ENCODE data around the gene GABRG3. TPM values are rescaled to one million over a fixed set of nuclear protein-coding genes. Genes with fewer than 3 reads are reported as not detected.
"Not testable (repeated sequence)": the region's sequence is repeated elsewhere in the genome, so short reads cannot be mapped to it uniquely, and the experiment has no call there.

The GABRG3 gene
- total and polyA plus RNA-seq, 2 donors from 2014 or later, result not detected

GRCh38 chr15:27360316-27360715, 389.3 kb downstream of the GABRG3 start:
- H3K4me3 ChIP-seq (ENCODE audit: low read length in 3 of 3), result no peak overlapping the region
- H3K27ac ChIP-seq (ENCODE audit: low read depth in 2 of 2, low read length in 2 of 2), result no peak overlapping the region
- intact Hi-C loops (cut with DNase I), result no loop called here
- H3K4me1 ChIP-seq (ENCODE audit: control insufficient read depth in 2 of 3, insufficient read depth in 2 of 3, low read depth in 1 of 3, low read length in 3 of 3), result peaks cover 0 to under 1% (median 0%) of the 10 kb centered on the region in 3 donors
- H3K9ac ChIP-seq (ENCODE audit: low read length in 3 of 3), result no peak overlapping the region
- no peaks in the 10 kb centered on the region for H3K36me3 ChIP-seq (ENCODE audit: control insufficient read depth in 2 of 3, insufficient read depth in 3 of 3, low read length in 3 of 3)
- no peaks in the 10 kb centered on the region for H3K9me3 ChIP-seq (ENCODE audit: control insufficient read depth in 2 of 3, insufficient read depth in 1 of 3, low read length in 3 of 3)
- H3K27me3 ChIP-seq (ENCODE audit: control insufficient read depth, insufficient read depth, low read length), result no peaks in the 10 kb centered on the region
- no peak for FAIRE-seq
- no peak for DNase-seq
- TF ChIP-seq CTCF (IDR thresholded peaks at IDR 0.05; ENCODE audit: borderline replicate concordance, extremely low read depth, insufficient read depth), result no peak

- FAIRE-seq (no peak), DNase-seq (no peak)
- Histone ChIP-seq H3K4me3 (ENCODE audit: low read length in 3 of 3) (no peak overlapping the region), H3K27ac (ENCODE audit: low read depth in 2 of 2, low read length in 2 of 2) (no peak overlapping the region), H3K9me3 (ENCODE audit: control insufficient read depth in 2 of 3, insufficient read depth in 1 of 3, low read length in 3 of 3) (no peaks in the 10 kb centered on the region), H3K9ac (ENCODE audit: low read length in 3 of 3) (no peak overlapping the region), H3K36me3 (ENCODE audit: control insufficient read depth in 2 of 3, insufficient read depth in 3 of 3, low read length in 3 of 3) (no peaks in the 10 kb centered on the region), H3K4me1 (ENCODE audit: control insufficient read depth in 2 of 3, insufficient read depth in 2 of 3, low read depth in 1 of 3, low read length in 3 of 3) (peaks cover 0 to 4% (median 0%) of the 10 kb centered on the region in 3 donors), H3K27me3 (ENCODE audit: control insufficient read depth, insufficient read depth, low read length) (no peaks in the 10 kb centered on the region)
- TF ChIP-seq CTCF (IDR thresholded peaks at IDR 0.05; ENCODE audit: borderline replicate concordance, extremely low read depth, insufficient read depth), result no peak
- intact Hi-C loops (cut with DNase I), result no loop called here
These were observed 390.5 kb downstream of the GABRG3 start for GRCh38 chr15:27361438-27361837.

- H3K27me3 ChIP-seq (ENCODE audit: control insufficient read depth, insufficient read depth, low read length), result no peaks in the 10 kb centered on the region
- intact Hi-C loops (cut with DNase I), result no loop called here
These were observed 394.5 kb downstream of the GABRG3 start for GRCh38 chr15:27365456-27365855.

GRCh38 chr15:27377391-27377790, 406.4 kb downstream of the GABRG3 start:
- H3K9ac ChIP-seq (ENCODE audit: low read length in 3 of 3); H3K4me1 ChIP-seq (ENCODE audit: control insufficient read depth in 2 of 3, insufficient read depth in 2 of 3, low read depth in 1 of 3, low read length in 3 of 3); DNase-seq; H3K27me3 ChIP-seq (ENCODE audit: control insufficient read depth, insufficient read depth, low read length); H3K4me3 ChIP-seq (ENCODE audit: low read length in 3 of 3); FAIRE-seq; intact Hi-C loops (cut with DNase I); H3K36me3 ChIP-seq (ENCODE audit: control insufficient read depth in 2 of 3, insufficient read depth in 3 of 3, low read length in 3 of 3); H3K27ac ChIP-seq (ENCODE audit: low read depth in 2 of 2, low read length in 2 of 2); H3K9me3 ChIP-seq (ENCODE audit: control insufficient read depth in 2 of 3, insufficient read depth in 1 of 3, low read length in 3 of 3): not testable (repeated sequence)

More at GRCh38 chr15:27365456-27365855, 394.5 kb downstream of the GABRG3 start:
- H3K9ac ChIP-seq (ENCODE audit: low read length in 3 of 3), result no peak overlapping the region
- FAIRE-seq (no peak), DNase-seq (no peak)
- no peak overlapping the region for H3K4me3 ChIP-seq (ENCODE audit: low read length in 3 of 3)
- no peaks in the 10 kb centered on the region for H3K36me3 ChIP-seq (ENCODE audit: control insufficient read depth in 2 of 3, insufficient read depth in 3 of 3, low read length in 3 of 3)
- TF ChIP-seq CTCF (IDR thresholded peaks at IDR 0.05; ENCODE audit: borderline replicate concordance, extremely low read depth, insufficient read depth), result no peak
- no peaks in the 10 kb centered on the region for H3K9me3 ChIP-seq (ENCODE audit: control insufficient read depth in 2 of 3, insufficient read depth in 1 of 3, low read length in 3 of 3)
- H3K27ac ChIP-seq (ENCODE audit: low read depth in 2 of 2, low read length in 2 of 2), result no peak overlapping the region
- H3K4me1 ChIP-seq (ENCODE audit: control insufficient read depth in 2 of 3, insufficient read depth in 2 of 3, low read depth in 1 of 3, low read length in 3 of 3), result peaks cover 0 to 4% (median 0%) of the 10 kb centered on the region in 3 donors
